SK-N-DZ (cell line): ENCODE measurements around the gene DAB2IP.
A peak's percentile ranks its signal among the peaks of the same experiment; 100 is the strongest.
"Not testable (repeated sequence)": the region's sequence is repeated elsewhere in the genome, so short reads cannot be mapped to it uniquely, and the experiment has no call there.

Source experiments
- DNase-seq: peaks from one replicate; pipeline ENCODE4 v3.0.0-alpha.2; 2015; ENCODE audit warnings: low spot score

Gene DAB2IP

DNA sequence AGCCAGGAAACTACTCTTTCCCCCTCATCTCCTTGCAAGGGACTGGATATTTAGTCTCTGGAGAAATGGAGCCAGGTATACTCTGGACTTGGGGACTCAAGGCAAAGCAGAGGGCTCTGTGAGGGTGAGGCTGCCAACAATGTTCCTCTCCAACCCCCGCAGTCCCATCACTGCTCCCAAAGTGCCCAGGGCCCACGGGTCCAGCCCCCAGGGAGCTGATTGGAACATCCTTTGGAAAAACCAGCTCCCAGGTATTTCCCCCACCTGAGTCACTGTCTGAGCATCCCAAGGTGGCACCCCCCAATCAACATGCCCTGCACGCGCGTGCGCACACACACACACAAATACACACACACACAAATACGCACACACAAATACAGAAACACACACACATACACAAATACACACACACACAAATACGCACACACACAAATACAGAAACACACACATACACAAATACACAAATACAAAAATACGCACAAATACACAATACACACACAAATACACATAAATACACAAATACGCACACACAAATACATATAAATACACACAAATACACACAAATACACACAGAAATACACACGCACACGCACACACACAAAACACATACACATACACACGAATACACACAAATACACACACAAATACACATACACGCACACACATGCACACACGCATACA is 137.4 kb downstream of the DAB2IP start:
- DNase-seq: no peak

- DNase-seq: no peak
These were observed 139.4 kb downstream of the DAB2IP start for GRCh38 chr9:121790841-121791240.

GRCh38 chr9:121792476-121792875 is 141.0 kb downstream of the DAB2IP start:
- DNase-seq: not testable (repeated sequence)

- not testable (repeated sequence) for DNase-seq
These were observed 142.9 kb downstream of the DAB2IP start for GRCh38 chr9:121794334-121794733.

DNA sequence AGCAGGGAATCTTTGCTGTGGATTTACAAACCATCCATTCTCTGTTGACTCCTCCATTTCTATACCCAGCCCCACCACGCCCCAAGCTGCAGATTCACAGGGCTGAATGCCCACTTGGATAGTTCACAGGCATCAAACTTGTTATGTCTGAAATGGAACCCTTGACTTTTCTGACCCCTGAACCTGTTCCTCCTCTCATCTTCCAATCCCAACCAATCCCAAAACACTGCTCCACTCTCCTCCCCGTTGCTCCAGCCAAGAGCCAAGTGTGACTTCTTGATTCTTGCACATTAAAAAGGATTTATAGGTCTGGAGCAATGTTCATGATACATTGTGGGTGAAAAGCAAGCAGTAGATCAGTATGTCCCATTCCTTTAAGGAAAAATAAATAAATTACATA is 145.6 kb downstream of the DAB2IP start:
- DNase-seq: no peak

GRCh38 chr9:121798941-121799340 is 147.5 kb downstream of the DAB2IP start:
- DNase-seq: no peak

GRCh38 chr9:121800376-121800775 is 148.9 kb downstream of the DAB2IP start:
- DNase-seq: no peak

- no peak for DNase-seq
These were observed 150.1 kb downstream of the DAB2IP start for GRCh38 chr9:121801579-121801978.

DNA sequence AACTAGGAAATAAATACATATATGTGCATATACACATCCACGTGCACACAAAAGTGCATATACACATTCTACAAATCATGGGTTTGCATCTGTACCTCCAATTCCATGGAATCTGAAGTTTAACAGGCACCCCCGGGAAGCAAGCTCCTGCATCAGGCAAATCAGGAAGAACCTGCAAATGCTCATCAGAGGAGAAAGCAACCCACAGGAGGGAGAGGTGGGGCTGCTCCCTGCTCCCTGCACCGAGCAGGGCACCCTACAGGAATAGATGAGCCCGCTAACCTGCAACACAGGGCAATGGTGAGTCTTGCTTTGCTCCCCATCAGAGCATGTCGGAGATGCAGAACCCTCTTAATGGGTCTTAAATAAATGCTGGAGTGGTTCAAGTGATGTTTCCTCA is 151.3 kb downstream of the DAB2IP start:
- no peak for DNase-seq

DNA sequence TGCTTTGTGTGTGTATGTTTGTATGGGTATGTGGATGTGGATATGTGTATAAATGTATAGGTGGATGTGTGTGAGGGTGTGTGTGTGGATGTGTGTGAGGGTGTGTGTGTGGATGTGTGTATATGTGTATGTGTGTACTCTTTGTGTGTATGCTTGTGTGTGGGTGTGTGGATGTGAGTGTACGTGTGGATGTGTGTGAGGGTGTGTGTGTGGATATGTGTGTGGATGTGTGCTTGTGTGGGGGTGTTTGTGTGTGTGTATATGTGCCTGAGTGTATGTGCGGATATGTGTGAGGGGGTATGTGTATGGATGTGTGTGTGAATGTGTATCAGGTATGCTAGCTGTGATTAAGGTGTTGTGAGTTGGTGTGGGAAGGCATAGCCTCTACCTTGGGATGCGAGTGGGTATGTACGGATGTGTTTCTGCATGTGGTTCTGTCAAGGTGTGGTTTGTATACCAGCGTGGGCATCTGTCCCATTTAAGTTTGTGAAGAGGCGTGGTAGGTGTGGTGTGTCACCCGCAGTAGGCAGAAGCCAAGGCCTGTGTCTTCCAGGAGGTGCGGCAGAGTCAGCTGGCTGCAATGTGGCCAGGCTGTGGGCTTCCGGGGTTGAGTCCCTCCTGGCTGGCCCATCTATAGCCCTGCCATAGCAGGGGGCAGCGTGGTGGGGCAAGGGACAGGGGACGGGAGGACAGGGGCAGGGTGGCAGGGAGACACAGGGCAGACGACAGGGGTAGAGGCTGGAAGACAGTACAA is 155.8 kb downstream of the DAB2IP start:
- no peak for DNase-seq

DNA sequence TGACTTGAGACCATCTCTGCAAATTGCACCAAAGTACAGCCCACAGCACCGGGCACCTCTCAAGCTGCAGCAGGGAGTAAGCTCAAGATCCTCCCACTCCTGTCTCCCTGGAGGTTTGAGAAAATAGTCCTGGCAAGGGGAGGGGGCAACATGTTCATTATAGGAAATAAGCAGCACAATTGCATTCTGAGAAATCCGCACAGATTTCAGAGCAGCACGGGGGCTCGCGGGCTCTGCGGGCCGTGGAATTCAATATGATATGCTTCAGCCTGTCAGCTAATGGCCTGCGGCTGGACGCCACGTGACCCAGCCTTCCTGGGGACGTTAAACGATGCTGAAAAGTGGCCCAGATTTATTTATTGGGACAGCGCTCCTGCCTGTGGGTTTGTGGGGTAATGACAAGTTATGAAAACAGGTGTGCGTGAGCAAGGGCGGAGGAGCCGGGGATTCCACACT is 156.4 kb downstream of the DAB2IP start:
- DNase-seq: peak; percentile 53

GRCh38 chr9:121808781-121809180 is 157.3 kb downstream of the DAB2IP start:
- DNase-seq: no peak

- DNase-seq: no peak
These were observed 158.1 kb downstream of the DAB2IP start for GRCh38 chr9:121809356-121810050.

- DNase-seq: no peak
These were observed 159.1 kb downstream of the DAB2IP start for GRCh38 chr9:121810489-121810888.

GRCh38 chr9:121811140-121811539 is 159.7 kb downstream of the DAB2IP start:
- DNase-seq: no peak

- no peak for DNase-seq
These were observed 160.3 kb downstream of the DAB2IP start for GRCh38 chr9:121811751-121812150.

GRCh38 chr9:121812159-121812735 is 160.8 kb downstream of the DAB2IP start:
- DNase-seq: no peak

GRCh38 chr9:121813519-121814210 is 162.2 kb downstream of the DAB2IP start:
- DNase-seq: no peak

DNA sequence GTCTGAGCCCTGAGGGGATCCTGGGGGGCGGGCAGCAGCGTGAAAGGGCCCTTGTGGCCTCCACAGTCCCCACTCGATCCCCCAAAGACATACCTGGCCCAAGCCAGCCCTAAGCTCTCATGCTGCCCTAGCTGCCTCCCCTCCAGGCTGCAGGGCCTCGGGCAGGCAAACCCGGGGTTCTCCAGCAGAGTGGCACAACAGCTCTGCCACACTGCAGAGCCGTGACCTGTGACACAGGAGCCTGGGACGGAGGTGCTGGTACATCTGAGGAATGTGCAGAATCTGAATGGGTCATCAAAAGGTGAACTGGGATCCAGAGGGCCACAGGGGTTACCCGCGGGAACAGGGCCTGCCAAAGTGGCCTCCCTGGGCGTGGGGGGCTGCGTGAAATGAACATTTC is 163.2 kb downstream of the DAB2IP start:
- no peak for DNase-seq

GRCh38 chr9:121815084-121815483 is 163.7 kb downstream of the DAB2IP start:
- no peak for DNase-seq
